Measurements from ENCODE around the gene CSNK2A1.

CSNK2A1 gene

DNA sequence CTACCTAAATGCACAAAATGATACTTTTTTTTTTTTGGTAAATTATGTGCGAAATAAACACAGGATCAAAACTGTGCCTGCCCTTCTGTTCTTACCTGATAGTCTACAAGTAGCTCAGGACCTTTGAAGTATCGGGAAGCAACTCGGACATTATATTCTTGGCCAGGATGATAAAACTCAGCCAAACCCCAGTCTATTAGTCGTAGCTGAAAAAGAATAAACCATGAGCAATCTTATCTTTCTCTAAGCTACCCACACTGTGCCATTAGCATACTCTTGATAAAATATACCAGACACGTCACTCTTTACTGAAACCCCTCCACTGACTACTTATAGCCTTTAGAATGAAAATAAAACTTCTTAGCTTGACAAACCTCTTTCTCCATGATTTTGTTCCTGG is 51.4 kb downstream of the CSNK2A1 start:
- H3K27ac ChIP-seq (replicated peaks), result no peak overlapping the region
- no peaks in the 10 kb centered on the region for H3K27me3 ChIP-seq (ENCODE audit: insufficient read depth, poor library complexity, severe bottlenecking)
- H3K4me3 ChIP-seq (replicated peaks; ENCODE audit: insufficient read depth, low read length), result no peak overlapping the region
- TF ChIP-seq GABPA (IDR thresholded peaks at IDR 0.05; ENCODE audit: low read depth), result no peak
- TF ChIP-seq POLR2AphosphoS5 (IDR thresholded peaks at IDR 0.05; ENCODE audit: low read depth), result no peak
- TF ChIP-seq, protein P1, sequence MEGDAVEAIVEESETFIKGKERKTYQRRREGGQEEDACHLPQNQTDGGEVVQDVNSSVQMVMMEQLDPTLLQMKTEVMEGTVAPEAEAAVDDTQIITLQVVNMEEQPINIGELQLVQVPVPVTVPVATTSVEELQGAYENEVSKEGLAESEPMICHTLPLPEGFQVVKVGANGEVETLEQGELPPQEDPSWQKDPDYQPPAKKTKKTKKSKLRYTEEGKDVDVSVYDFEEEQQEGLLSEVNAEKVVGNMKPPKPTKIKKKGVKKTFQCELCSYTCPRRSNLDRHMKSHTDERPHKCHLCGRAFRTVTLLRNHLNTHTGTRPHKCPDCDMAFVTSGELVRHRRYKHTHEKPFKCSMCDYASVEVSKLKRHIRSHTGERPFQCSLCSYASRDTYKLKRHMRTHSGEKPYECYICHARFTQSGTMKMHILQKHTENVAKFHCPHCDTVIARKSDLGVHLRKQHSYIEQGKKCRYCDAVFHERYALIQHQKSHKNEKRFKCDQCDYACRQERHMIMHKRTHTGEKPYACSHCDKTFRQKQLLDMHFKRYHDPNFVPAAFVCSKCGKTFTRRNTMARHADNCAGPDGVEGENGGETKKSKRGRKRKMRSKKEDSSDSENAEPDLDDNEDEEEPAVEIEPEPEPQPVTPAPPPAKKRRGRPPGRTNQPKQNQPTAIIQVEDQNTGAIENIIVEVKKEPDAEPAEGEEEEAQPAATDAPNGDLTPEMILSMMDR (IDR thresholded peaks at IDR 0.05; ENCODE audit: insufficient read depth, low read length), result no peak
- TF ChIP-seq SPI1 (IDR thresholded peaks at IDR 0.05; ENCODE audit: borderline replicate concordance, low read depth), result no peak
- TF ChIP-seq, protein P2, sequence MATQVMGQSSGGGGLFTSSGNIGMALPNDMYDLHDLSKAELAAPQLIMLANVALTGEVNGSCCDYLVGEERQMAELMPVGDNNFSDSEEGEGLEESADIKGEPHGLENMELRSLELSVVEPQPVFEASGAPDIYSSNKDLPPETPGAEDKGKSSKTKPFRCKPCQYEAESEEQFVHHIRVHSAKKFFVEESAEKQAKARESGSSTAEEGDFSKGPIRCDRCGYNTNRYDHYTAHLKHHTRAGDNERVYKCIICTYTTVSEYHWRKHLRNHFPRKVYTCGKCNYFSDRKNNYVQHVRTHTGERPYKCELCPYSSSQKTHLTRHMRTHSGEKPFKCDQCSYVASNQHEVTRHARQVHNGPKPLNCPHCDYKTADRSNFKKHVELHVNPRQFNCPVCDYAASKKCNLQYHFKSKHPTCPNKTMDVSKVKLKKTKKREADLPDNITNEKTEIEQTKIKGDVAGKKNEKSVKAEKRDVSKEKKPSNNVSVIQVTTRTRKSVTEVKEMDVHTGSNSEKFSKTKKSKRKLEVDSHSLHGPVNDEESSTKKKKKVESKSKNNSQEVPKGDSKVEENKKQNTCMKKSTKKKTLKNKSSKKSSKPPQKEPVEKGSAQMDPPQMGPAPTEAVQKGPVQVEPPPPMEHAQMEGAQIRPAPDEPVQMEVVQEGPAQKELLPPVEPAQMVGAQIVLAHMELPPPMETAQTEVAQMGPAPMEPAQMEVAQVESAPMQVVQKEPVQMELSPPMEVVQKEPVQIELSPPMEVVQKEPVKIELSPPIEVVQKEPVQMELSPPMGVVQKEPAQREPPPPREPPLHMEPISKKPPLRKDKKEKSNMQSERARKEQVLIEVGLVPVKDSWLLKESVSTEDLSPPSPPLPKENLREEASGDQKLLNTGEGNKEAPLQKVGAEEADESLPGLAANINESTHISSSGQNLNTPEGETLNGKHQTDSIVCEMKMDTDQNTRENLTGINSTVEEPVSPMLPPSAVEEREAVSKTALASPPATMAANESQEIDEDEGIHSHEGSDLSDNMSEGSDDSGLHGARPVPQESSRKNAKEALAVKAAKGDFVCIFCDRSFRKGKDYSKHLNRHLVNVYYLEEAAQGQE (IDR thresholded peaks at IDR 0.05; ENCODE audit: insufficient replicate concordance, low read depth), result no peak
- no peak for DNase-seq (ENCODE audit: low read depth in 1 of 2, low spot score in 1 of 2)

DNA sequence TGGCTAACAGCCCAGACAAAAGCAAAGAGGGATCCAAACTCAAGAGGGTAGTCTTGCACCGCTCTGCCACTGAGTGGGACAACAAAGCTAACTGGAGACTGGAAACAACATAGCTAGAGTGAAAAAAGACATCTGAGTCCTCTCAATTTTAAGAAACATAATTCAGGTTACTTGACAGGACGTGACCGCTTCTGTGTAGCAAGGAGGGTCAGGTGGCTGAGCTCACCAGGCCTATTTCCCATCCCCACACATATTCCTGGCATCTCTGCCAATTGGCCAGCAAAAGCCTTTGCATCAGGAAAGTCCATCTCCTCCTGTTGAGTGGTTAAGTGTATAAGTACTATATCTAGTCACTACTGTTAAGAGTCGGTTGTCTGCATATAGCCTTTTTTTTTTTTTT is 55.9 kb downstream of the CSNK2A1 start:
- no peak for DNase-seq (ENCODE audit: low read depth in 1 of 2, low spot score in 1 of 2)
- H3K27me3 ChIP-seq (ENCODE audit: insufficient read depth, poor library complexity, severe bottlenecking), result no peaks in the 10 kb centered on the region
- H3K4me3 ChIP-seq (replicated peaks; ENCODE audit: insufficient read depth, low read length), result no peak overlapping the region
- TF ChIP-seq, protein P2 (IDR thresholded peaks at IDR 0.05; ENCODE audit: insufficient replicate concordance, low read depth), result no peak
- TF ChIP-seq POLR2AphosphoS5 (IDR thresholded peaks at IDR 0.05; ENCODE audit: low read depth) (no peak), GABPA (IDR thresholded peaks at IDR 0.05; ENCODE audit: low read depth) (no peak), SPI1 (IDR thresholded peaks at IDR 0.05; ENCODE audit: borderline replicate concordance, low read depth) (no peak)
- TF ChIP-seq, protein P1 (IDR thresholded peaks at IDR 0.05; ENCODE audit: insufficient read depth, low read length), result no peak
- H3K27ac ChIP-seq (replicated peaks), result no peak overlapping the region

DNA sequence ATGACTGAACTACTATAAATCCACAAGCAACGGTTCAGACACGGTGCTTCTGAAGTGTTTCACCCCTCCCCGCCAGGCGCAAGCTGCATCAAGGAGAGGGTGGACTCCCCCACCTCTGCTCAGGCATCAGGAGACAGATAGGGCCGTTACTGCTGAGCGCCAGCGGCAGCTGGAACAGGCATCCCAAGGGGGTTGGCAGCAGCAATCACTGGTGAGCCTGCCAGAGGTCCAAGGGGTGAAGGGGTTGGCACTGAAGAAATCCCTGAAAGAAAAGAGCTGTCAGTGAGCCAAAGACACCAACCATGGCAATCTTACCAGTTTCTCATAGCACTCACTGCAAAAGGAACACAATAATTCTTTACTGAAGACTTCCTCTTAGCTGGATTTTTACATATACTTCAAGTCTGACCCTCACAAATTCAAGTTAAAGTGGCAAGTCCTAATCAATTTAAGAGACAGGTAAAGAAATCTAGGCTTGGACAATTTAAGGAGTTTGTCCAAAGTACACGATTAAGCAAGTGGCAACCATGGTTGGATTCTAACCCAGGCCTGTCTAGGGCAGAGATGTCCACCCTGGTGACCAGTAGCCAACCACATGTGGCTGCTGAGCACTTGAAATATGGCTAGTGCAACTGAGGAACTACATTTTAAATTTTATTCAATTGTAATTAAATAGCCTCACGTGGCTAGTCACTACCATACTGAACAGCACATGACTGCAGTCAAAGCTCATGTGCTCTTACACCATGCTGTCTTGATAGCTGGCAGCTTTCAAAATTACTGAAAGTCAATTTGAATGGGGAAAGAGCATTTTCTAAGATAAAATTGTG is 59.6 kb downstream of the CSNK2A1 start:
- no peak overlapping the region for H3K27ac ChIP-seq (replicated peaks)
- H3K27me3 ChIP-seq (ENCODE audit: insufficient read depth, poor library complexity, severe bottlenecking), result no peaks in the 10 kb centered on the region
- no peak overlapping the region for H3K4me3 ChIP-seq (replicated peaks; ENCODE audit: insufficient read depth, low read length)
- no peak for DNase-seq (ENCODE audit: low read depth in 1 of 2, low spot score in 1 of 2)
- no peak for TF ChIP-seq POLR2AphosphoS5 (IDR thresholded peaks at IDR 0.05; ENCODE audit: low read depth)
- TF ChIP-seq SPI1 (IDR thresholded peaks at IDR 0.05; ENCODE audit: borderline replicate concordance, low read depth), result no peak
- TF ChIP-seq, protein P2 (IDR thresholded peaks at IDR 0.05; ENCODE audit: insufficient replicate concordance, low read depth), result no peak
- no peak for TF ChIP-seq GABPA (IDR thresholded peaks at IDR 0.05; ENCODE audit: low read depth)
- TF ChIP-seq, protein P1 (IDR thresholded peaks at IDR 0.05; ENCODE audit: insufficient read depth, low read length), result no peak
